ENCODE data around the gene PRDX3.
A peak's percentile ranks its signal among the peaks of the same experiment; 100 is the strongest.

The PRDX3 gene

GRCh38 chr10:119217991-119218490, 39.4 kb upstream of the PRDX3 start:
- no peak overlapping the region for H3K9ac ChIP-seq (ENCODE audit: insufficient read length)
- H3K9me3 ChIP-seq (ENCODE audit: low read depth, low read length): no peaks in the 10 kb centered on the region
- H3K4me3 ChIP-seq: no peak overlapping the region
- no peaks in the 10 kb centered on the region for H3K36me3 ChIP-seq (ENCODE audit: insufficient read depth, low read length)
- no peak for DNase-seq (ENCODE audit: low read depth, low spot score)
- H3K27ac ChIP-seq: no peak overlapping the region
- no peak for TF ChIP-seq FOXP2 (optimal IDR thresholded peaks at IDR 0.05; ENCODE audit: control extremely low read depth, extremely low read length, insufficient read depth)
- no peak for TF ChIP-seq POLR2AphosphoS5 (IDR thresholded peaks at IDR 0.05; ENCODE audit: borderline replicate concordance, low read depth, low read length)
- TF ChIP-seq EZH2 (IDR thresholded peaks at IDR 0.05): no peak

- Histone ChIP-seq H3K9me3 (ENCODE audit: low read depth, low read length) (no peaks in the 10 kb centered on the region), H3K36me3 (ENCODE audit: insufficient read depth, low read length) (peaks cover 4% of the 10 kb centered on the region; the same call in 1 of the 2 replicates), H3K9ac (ENCODE audit: insufficient read length) (no peak overlapping the region), H3K4me3 (no peak overlapping the region), H3K27ac (no peak overlapping the region)
- TF ChIP-seq EZH2 (IDR thresholded peaks at IDR 0.05) (no peak), POLR2AphosphoS5 (IDR thresholded peaks at IDR 0.05; ENCODE audit: borderline replicate concordance, low read depth, low read length) (no peak), FOXP2 (optimal IDR thresholded peaks at IDR 0.05; ENCODE audit: control extremely low read depth, extremely low read length, insufficient read depth) (no peak)
- DNase-seq (ENCODE audit: low read depth, low spot score): no peak
Measured at GRCh38 chr10:119217401-119217800, 38.8 kb upstream of the PRDX3 start.

GRCh38 chr10:119216127-119216526, 37.5 kb upstream of the PRDX3 start:
- Histone ChIP-seq H3K36me3 (ENCODE audit: insufficient read depth, low read length) (peaks cover 4% of the 10 kb centered on the region; the same call in 1 of the 2 replicates), H3K27ac (no peak overlapping the region), H3K9me3 (ENCODE audit: low read depth, low read length) (no peaks in the 10 kb centered on the region), H3K4me3 (no peak overlapping the region), H3K9ac (ENCODE audit: insufficient read length) (no peak overlapping the region)
- TF ChIP-seq EZH2 (IDR thresholded peaks at IDR 0.05): no peak
- TF ChIP-seq POLR2AphosphoS5 (IDR thresholded peaks at IDR 0.05; ENCODE audit: borderline replicate concordance, low read depth, low read length): no peak
- TF ChIP-seq FOXP2 (optimal IDR thresholded peaks at IDR 0.05; ENCODE audit: control extremely low read depth, extremely low read length, insufficient read depth): no peak
- DNase-seq (ENCODE audit: low read depth, low spot score): no peak

DNA sequence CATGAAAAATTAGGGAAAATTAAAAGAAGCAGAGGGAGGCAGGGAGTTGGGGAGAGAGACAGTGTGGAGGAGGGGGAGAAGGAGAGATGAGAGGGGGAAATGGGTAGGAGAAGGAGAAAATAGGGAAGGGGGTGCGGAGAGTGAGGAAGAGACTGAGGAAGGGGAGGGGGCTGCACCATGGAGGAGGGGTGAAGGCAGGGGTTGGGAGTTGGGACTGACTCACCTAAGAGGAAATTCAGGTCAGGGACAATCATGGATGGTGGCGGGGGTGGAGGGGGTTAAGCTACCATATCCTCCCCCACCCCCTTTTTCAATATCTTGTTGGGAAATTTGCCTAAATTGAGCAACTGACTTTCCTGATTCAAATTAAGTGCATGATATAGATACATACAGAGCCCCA, 36.8 kb upstream of the PRDX3 start:
- H3K4me3 ChIP-seq: no peak overlapping the region
- peaks cover 4% of the 10 kb centered on the region; the same call in 1 of the 2 replicates for H3K36me3 ChIP-seq (ENCODE audit: insufficient read depth, low read length)
- DNase-seq (ENCODE audit: low read depth, low spot score): no peak
- no peaks in the 10 kb centered on the region for H3K9me3 ChIP-seq (ENCODE audit: low read depth, low read length)
- no peak overlapping the region for H3K27ac ChIP-seq
- no peak overlapping the region for H3K9ac ChIP-seq (ENCODE audit: insufficient read length)
- TF ChIP-seq POLR2AphosphoS5 (IDR thresholded peaks at IDR 0.05; ENCODE audit: borderline replicate concordance, low read depth, low read length) (no peak), FOXP2 (optimal IDR thresholded peaks at IDR 0.05; ENCODE audit: control extremely low read depth, extremely low read length, insufficient read depth) (no peak), EZH2 (IDR thresholded peaks at IDR 0.05) (no peak)

DNA sequence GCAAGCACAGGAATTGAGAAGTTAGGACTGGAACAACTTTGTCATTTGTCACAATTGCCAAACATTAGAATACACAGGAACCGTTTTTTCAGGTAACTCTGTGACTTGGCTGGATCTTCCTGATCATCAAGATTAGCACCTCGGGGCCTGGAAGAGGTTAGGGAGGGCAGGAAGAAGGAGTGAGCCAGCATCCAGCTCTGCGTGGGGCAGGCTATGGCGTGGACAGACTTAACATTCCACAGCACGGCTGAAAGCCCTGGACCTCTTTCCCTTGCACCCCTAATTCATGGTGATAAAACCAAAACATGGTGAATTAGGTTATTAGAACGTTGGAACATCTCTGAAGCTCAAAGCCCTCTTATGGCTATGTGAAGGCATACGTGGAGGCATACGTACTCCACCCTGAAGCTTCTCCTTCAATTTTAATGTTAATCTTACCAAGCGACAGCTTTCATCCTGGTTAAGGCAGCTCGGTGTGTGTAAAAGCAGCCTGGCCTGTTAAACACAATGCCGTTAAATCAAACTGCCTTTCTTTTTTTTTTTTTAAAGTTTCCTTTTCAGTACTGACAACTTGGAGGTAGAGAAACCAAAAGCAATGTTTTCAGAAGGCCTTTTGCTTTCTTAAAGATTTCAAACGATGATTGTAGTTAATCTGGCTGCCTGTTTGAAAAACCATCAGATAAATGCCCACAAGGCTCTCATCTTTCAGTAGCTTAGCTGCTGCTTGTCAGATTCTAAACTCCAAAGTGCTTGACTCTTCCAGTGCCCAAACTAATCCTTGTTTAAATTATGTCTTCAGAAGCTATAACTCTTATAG, 33.2 kb upstream of the PRDX3 start:
- H3K9ac ChIP-seq (ENCODE audit: insufficient read length): peak overlapping the region; percentile 76
- DNase-seq (ENCODE audit: low read depth, low spot score): no peak
- peak overlapping the region; percentile 88 for H3K27ac ChIP-seq

GRCh38 chr10:119211176-119211575, 32.6 kb upstream of the PRDX3 start:
- TF ChIP-seq FOXP2 (optimal IDR thresholded peaks at IDR 0.05; ENCODE audit: control extremely low read depth, extremely low read length, insufficient read depth): no peak
- TF ChIP-seq EZH2 (IDR thresholded peaks at IDR 0.05): no peak
- no peak for TF ChIP-seq POLR2AphosphoS5 (IDR thresholded peaks at IDR 0.05; ENCODE audit: borderline replicate concordance, low read depth, low read length)
- Histone ChIP-seq H3K36me3 (ENCODE audit: insufficient read depth, low read length) (peaks cover 4% of the 10 kb centered on the region; the same call in 1 of the 2 replicates), H3K9me3 (ENCODE audit: low read depth, low read length) (no peaks in the 10 kb centered on the region), H3K4me3 (peak overlapping the region; percentile 86), H3K9ac (ENCODE audit: insufficient read length) (peak overlapping the region; percentile 76), H3K27ac (peak overlapping the region; percentile 88)
- DNase-seq (ENCODE audit: low read depth, low spot score): no peak

More for the DNA sequence above, 33.2 kb upstream of the PRDX3 start:
- H3K4me3 ChIP-seq: peak overlapping the region; percentile 86
- TF ChIP-seq EZH2 (IDR thresholded peaks at IDR 0.05) (no peak), POLR2AphosphoS5 (IDR thresholded peaks at IDR 0.05; ENCODE audit: borderline replicate concordance, low read depth, low read length) (no peak), FOXP2 (optimal IDR thresholded peaks at IDR 0.05; ENCODE audit: control extremely low read depth, extremely low read length, insufficient read depth) (no peak)
- H3K9me3 ChIP-seq (ENCODE audit: low read depth, low read length): no peaks in the 10 kb centered on the region
- peaks cover 4% of the 10 kb centered on the region; the same call in 1 of the 2 replicates for H3K36me3 ChIP-seq (ENCODE audit: insufficient read depth, low read length)

DNA sequence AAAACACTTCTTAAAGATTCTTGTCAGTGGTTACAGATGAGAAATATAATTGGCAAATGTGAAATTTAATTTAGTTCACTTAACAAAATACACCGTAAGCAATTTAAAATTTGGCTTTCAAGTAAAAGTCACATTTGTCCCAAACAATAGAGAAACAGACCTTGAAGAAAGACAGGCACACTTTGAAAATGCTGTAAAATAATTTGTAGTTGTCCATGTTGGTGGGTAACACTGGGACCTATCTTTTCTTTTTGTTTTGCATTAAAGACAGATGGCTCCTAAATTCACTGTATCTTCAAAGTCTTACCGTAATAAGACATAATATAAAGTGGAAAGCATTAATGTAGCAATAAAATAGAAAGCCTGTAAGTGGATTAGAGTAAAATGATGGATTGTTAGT, 32.0 kb upstream of the PRDX3 start:
- Histone ChIP-seq H3K4me3 (peak overlapping the region; percentile 86), H3K9ac (ENCODE audit: insufficient read length) (peak overlapping the region; percentile 76), H3K9me3 (ENCODE audit: low read depth, low read length) (no peaks in the 10 kb centered on the region), H3K36me3 (ENCODE audit: insufficient read depth, low read length) (peaks cover 4% of the 10 kb centered on the region; the same call in 1 of the 2 replicates), H3K27ac (peak overlapping the region; percentile 88)
- DNase-seq (ENCODE audit: low read depth, low spot score): no peak
- no peak for TF ChIP-seq EZH2 (IDR thresholded peaks at IDR 0.05)

DNA sequence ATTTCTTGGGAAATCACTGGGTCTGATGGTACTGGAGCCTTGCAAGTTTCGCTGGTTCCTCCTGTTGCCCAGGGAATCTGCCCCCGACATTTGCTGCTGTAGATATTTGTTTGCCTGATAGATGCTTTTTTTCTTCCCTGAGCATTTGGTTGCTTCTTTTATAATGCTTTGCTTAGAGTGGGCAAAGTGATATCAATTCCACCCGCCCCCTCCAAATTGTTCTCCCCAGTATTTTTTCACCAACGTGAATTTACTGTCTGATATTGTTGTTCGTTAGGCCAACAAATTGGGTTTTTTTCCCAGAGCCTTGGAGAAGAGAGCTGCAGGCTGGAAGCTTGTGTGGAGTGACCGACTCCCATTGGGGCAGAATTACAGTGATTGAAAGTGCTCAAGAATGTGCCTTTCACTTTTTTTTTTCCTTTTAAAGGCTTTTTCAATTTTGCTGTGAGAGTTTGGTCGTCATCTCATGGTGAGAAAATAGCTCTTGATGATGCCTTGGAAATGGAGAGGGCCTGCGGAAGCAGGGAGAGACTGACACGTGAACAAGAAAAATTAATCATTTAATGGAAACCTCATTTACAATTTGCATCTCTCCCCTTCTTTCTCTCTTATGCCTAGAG, 31.2 kb upstream of the PRDX3 start:
- H3K9me3 ChIP-seq (ENCODE audit: low read depth, low read length): no peaks in the 10 kb centered on the region
- TF ChIP-seq EZH2 (IDR thresholded peaks at IDR 0.05) (no peak), FOXP2 (optimal IDR thresholded peaks at IDR 0.05; ENCODE audit: control extremely low read depth, extremely low read length, insufficient read depth) (no peak), POLR2AphosphoS5 (IDR thresholded peaks at IDR 0.05; ENCODE audit: borderline replicate concordance, low read depth, low read length) (no peak)
- peak overlapping the region; percentile 88 for H3K27ac ChIP-seq
- H3K4me3 ChIP-seq: peak overlapping the region; percentile 86
- peak overlapping the region; percentile 76 for H3K9ac ChIP-seq (ENCODE audit: insufficient read length)
- no peak for DNase-seq (ENCODE audit: low read depth, low spot score)
- H3K36me3 ChIP-seq (ENCODE audit: insufficient read depth, low read length): peaks cover 4% of the 10 kb centered on the region; the same call in 1 of the 2 replicates

Measured in SK-N-MC (cell line).